Measurements from ENCODE around the gene MKS1.

MKS1 gene

DNA sequence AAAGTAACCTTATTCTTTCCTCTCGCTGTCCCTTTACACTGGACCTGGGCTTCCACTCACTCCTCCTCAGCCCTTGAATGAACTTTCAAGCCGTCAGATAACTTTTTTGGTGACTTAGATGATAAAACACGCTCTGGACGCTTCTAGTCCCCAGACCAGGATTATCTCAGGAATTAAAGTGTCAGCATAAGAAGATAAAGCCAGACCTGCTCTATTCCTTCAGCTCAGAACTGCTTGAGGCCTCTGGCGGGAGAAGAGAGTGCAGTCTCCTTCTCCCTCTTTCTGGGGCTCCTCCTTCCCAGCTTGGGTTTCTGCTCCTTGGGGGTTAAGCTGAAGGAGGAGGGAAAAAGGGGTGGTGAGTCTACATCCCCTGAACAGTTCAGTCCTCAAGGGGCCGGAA, 25.9 kb upstream of the MKS1 start:
- DNase-seq, result no peak

- DNase-seq, result no peak
These were observed 23.2 kb upstream of the MKS1 start for GRCh38 chr17:58242171-58242784.

- no peak for DNase-seq
These were observed 20.9 kb upstream of the MKS1 start for GRCh38 chr17:58239987-58240386.

- DNase-seq, result no peak
These were observed 19.1 kb upstream of the MKS1 start, which contains the start of gene LPO for GRCh38 chr17:58238147-58238634. TSS of gene LPO (plus strand) at chr17:58238584. CDS start at chr17:58242980, 4,396 bp downstream.

DNA sequence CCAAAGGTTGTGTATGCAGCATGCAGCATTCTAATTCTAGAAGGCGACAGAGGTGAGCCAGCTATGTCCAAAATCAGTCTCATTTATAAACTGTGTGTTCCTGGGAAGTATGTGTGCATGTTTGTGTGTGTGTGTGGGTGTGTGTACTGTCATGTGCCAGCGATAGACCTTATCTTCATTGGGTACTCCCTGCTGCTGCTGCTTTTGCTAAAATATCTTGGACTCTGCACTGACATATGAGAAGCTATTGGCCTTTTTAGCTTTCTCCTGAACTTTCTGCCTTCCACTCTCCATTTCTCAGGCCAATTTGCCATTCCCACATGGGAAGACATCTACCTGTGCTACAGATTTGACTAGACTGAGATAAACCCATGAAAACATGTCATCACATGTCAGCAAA, 17.3 kb upstream of the MKS1 start:
- DNase-seq, result no peak

DNA sequence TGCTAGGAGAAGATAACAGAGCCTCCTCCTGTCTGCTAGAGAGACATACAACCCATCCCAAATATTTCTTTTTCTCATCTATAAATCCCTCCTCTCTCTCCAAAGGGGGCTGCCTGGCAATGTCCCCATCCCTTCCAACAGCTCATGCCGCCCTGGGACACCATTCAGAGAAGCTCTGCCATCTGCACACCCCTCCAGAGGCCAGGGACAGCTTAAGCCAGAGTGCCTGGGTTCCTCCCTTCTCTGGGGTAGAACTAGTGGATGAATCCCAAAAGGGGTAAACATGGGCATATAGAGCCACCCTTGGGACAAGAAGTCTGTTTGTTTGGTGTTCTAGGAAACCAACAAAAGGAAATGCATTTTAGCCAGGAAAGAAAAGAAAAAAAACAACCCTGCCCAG, 16.8 kb upstream of the MKS1 start:
- DNase-seq, result no peak

GRCh38 chr17:58234512-58234911, 15.5 kb upstream of the MKS1 start:
- DNase-seq, result no peak

DNA sequence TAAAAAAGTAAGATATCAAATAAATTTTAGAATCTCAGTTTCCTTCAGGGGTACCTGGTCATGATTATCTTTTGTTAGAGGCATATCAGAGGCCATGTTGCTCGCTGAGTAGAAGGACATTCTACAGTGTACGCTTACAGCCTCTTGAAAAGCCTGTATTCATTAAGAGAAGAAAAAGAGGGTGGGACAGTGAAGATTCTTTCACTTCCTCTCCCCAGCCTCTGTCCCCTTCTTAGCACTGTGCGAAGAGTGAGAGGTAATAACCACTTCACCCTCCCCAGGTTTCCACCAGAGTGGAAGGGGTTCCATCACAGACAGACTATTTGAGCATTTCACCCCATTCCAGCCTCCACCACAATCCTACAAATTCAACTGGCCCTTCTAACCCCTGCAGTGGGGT, 14.5 kb upstream of the MKS1 start:
- DNase-seq, result no peak

- DNase-seq, result peak in 1 of 2 donors; percentile 75
These were observed 13.7 kb upstream of the MKS1 start for GRCh38 chr17:58232707-58233156.

GRCh38 chr17:58231641-58232040, 12.6 kb upstream of the MKS1 start:
- DNase-seq, result no peak

- no peak for DNase-seq
These were observed 10.8 kb upstream of the MKS1 start for GRCh38 chr17:58229881-58230280.

DNA sequence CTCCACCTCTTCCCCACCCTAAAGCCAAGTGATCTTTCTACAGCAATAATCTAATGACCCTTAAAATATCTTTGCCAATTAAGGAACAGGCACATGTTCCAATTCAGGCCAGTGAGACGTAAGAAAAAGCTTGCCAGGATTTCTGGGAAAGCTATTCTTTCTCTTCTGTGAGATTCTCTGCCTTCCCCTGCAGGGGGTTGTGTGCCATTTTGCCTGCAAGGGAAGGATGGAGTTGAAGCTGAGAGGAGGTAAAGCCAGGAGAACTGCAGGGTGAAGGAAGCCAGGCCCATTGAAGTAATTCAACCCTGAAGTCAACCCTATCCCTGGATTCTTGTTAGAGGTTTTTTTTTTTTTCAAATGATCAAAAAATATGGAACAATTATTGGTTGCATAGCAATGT, 10.3 kb upstream of the MKS1 start:
- DNase-seq, result no peak

- no peak for DNase-seq
These were observed 9.6 kb upstream of the MKS1 start for GRCh38 chr17:58228679-58229078.

DNA sequence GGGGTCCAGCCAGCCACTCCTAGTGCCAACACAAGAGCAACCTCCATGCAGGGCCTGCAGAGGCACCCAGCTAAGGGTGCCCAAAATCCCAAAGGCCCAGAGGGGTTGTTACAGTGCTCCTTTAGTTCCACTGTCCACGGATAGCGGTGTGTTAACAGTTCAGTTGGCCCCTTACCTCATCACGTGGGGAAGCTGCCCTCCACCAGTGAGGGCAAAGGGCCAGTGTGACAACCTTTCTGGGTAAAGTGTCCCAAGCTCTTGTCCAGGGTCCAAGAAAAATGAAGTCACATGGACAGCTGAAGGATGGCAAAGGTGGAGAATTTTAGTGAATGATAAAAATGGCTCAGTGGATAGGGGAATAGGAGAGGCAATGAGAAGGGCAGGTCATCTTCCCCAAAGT, 8.7 kb upstream of the MKS1 start:
- DNase-seq, result no peak

- DNase-seq, result no peak
These were observed 5.3 kb upstream of the MKS1 start for GRCh38 chr17:58224315-58224714.

DNA sequence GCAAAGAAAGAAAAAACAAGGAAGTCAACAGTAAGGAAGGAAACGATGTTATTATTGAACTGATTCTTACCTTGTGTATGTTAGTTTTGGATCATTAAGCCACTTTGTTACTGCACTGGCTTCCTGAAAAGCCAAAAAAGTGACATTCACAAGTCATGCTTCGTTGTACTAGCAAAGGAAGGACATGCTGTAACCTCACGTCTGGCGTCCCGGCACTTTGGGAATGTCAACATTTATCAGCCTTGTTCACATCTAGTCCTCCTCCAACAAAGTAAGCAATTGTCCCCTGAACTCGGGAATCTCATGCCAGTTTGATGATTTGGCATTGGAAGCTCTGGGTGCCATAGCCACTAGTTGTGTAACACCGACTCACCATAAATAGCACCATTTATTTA, 731 bp upstream of the MKS1 start:
- DNase-seq, result no peak

- no peak for DNase-seq
These were observed 1.3 kb downstream of the MKS1 start for GRCh38 chr17:58217766-58218165.

- no peak for DNase-seq
These were observed 3.4 kb downstream of the MKS1 start for GRCh38 chr17:58215685-58216084.

GRCh38 chr17:58210922-58211321, 8.1 kb downstream of the MKS1 start:
- no peak for DNase-seq

- DNase-seq, result no peak
These were observed 10.7 kb downstream of the MKS1 start for GRCh38 chr17:58208344-58208743.

GRCh38 chr17:58207451-58207850, 11.6 kb downstream of the MKS1 start:
- no peak for DNase-seq

- DNase-seq, result no peak
These were observed 13.1 kb downstream of the MKS1 start for GRCh38 chr17:58205936-58206335.

DNA sequence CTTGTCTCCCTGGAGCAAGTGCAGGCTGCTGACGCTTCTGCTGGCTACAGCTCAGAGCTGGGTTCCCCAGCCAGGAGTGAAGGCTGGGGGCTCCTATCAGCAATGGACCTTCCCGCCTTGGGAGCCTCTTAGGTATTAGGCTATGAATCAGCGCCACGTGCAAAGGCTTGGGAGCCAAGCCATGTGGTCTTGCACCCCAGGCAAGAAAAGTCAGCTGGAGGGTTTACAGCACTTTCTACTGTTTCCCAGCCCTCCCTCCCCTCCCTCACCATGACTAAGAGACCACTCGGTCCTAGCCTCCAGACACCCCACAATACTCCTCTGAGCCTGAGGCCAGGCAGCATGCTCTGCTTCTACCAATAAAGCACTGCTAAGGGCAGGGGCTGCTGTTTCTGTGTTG, 14.3 kb downstream of the MKS1 start:
- DNase-seq, result no peak

DNA sequence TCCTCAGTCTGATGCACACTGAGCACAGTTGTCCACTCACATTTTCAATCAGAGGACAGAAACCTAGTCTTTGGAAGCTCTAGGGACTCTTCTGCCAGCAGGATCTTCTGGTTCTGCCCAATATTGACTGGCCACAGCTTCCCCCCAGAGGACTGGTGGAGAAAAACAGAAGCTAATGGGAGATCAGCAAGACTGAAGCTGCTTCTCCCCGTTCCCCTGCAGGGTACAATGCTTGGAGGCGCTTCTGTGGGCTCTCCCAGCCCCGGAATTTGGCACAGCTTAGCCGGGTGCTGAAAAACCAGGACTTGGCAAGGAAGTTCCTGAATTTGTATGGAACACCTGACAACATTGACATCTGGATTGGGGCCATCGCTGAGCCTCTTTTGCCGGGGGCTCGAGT, 16.2 kb downstream of the MKS1 start:
- no peak for DNase-seq

DNA sequence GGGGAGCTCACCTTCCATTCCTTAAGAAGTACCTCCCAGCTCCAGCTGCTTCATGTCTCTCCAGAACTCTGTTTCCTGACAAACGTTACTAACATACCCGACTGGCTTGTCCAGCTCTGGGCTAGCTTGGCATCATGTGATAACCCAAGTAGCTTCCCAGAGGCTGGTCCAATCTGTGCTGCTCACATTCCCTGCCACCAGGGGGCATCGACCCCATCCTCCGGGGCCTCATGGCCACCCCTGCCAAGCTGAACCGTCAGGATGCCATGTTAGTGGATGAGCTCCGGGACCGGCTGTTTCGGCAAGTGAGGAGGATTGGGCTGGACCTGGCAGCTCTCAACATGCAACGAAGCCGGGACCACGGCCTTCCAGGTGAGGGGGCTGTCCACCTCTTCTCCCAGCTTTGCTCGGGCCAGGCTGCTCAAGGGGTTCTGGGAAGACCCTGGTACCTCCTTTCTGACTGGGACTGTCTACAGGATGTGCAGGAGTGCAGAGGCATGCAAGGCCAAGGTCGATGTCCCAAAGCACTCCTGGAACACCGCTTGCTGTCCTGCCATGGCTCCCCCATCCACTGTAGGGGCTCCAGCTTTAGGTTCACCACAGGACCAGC, 18.9 kb downstream of the MKS1 start:
- DNase-seq, result peak; percentile 49 to 52
